ENCODE data around the gene CALHM5. TPM values are rescaled to one million over a fixed set of nuclear protein-coding genes. Genes with fewer than 3 reads are reported as not detected.

The CALHM5 gene
- total and polyA plus RNA-seq, 9 of the 15 experiments (the other 6 are each of a cell fraction or from before 2014, with no cell fraction given): under 0.01 to 0.05 (median 0.02) TPM; not detected in 2

GRCh38 chr6:116511424-116512110 lies at the start of gene CALHM5 (continued):
- TF ChIP-seq CEBPZ (IDR thresholded peaks at IDR 0.05; ENCODE audit: borderline replicate concordance, low read depth, low read length) (no peak), TRIM25 (IDR thresholded peaks at IDR 0.05; ENCODE audit: borderline replicate concordance) (no peak), SRSF7 (optimal IDR thresholded peaks at IDR 0.05; ENCODE audit: low read depth, low read length) (no peak), ZNF354B (CRISPR knock-in tag; IDR thresholded peaks at IDR 0.05) (no peak), ZBTB33 (CRISPR knock-in tag; IDR thresholded peaks at IDR 0.05) (no peak), TRIM28 (IDR thresholded peaks at IDR 0.05) (no peak), CBX3 (IDR thresholded peaks at IDR 0.05; ENCODE audit: borderline replicate concordance in 1 of 2, low read length in 2 of 2) (peak in 1 of 2 experiments; percentile 53; a peak in 1 of 3 replicates)
